ENCODE results near the gene SMURF1.

SMURF1 gene

GRCh38 chr7:99029466-99030435 is 114.2 kb downstream of the SMURF1 start:
- H3K27me3 Mint-ChIP-seq (ENCODE audit: low read depth, poor library complexity), result no peaks in the 10 kb centered on the region
- TF ChIP-seq CTCF (IDR thresholded peaks at IDR 0.05), result no peak
- peaks cover 4% of the 10 kb centered on the region for H3K9me3 Mint-ChIP-seq
- DNase-seq, result no peak
- H3K36me3 Mint-ChIP-seq (ENCODE audit: low read depth), result peaks cover 71% of the 10 kb centered on the region
- H3K4me3 Mint-ChIP-seq, result no peak overlapping the region
- H3K4me1 Mint-ChIP-seq, result peaks cover 12% of the 10 kb centered on the region
- H3K27ac Mint-ChIP-seq, result peak overlapping the region; percentile 9

GRCh38 chr7:99028261-99028973 is 115.5 kb downstream of the SMURF1 start:
- no peak for TF ChIP-seq CTCF (IDR thresholded peaks at IDR 0.05)
- DNase-seq, result no peak
- no peaks in the 10 kb centered on the region for H3K27me3 Mint-ChIP-seq (ENCODE audit: low read depth, poor library complexity)
- H3K36me3 Mint-ChIP-seq (ENCODE audit: low read depth), result peaks cover 76% of the 10 kb centered on the region
- H3K27ac Mint-ChIP-seq, result peak overlapping the region; percentile 50
- H3K4me3 Mint-ChIP-seq, result no peak overlapping the region
- peaks cover 12% of the 10 kb centered on the region for H3K4me1 Mint-ChIP-seq
- peaks cover 4% of the 10 kb centered on the region for H3K9me3 Mint-ChIP-seq

GRCh38 chr7:99027841-99028240 is 116.1 kb downstream of the SMURF1 start:
- peaks cover 80% of the 10 kb centered on the region for H3K36me3 Mint-ChIP-seq (ENCODE audit: low read depth)
- no peak overlapping the region for H3K4me3 Mint-ChIP-seq
- peaks cover 12% of the 10 kb centered on the region for H3K4me1 Mint-ChIP-seq
- H3K9me3 Mint-ChIP-seq, result peaks cover 4% of the 10 kb centered on the region
- DNase-seq, result no peak
- H3K27ac Mint-ChIP-seq, result peak overlapping the region; percentile 50
- TF ChIP-seq CTCF (IDR thresholded peaks at IDR 0.05), result no peak
- H3K27me3 Mint-ChIP-seq (ENCODE audit: low read depth, poor library complexity), result no peaks in the 10 kb centered on the region

- H3K27ac Mint-ChIP-seq, result peak overlapping the region; percentile 50
- H3K27me3 Mint-ChIP-seq (ENCODE audit: low read depth, poor library complexity), result no peaks in the 10 kb centered on the region
- H3K4me3 Mint-ChIP-seq, result no peak overlapping the region
- peaks cover 81% of the 10 kb centered on the region for H3K36me3 Mint-ChIP-seq (ENCODE audit: low read depth)
- no peak for DNase-seq
- H3K9me3 Mint-ChIP-seq, result peaks cover 4% of the 10 kb centered on the region
- TF ChIP-seq CTCF (IDR thresholded peaks at IDR 0.05), result no peak
- peaks cover 12% of the 10 kb centered on the region for H3K4me1 Mint-ChIP-seq
Measured at GRCh38 chr7:99027241-99027640, 116.7 kb downstream of the SMURF1 start.

GRCh38 chr7:99024066-99024465 is 119.8 kb downstream of the SMURF1 start:
- TF ChIP-seq CTCF (IDR thresholded peaks at IDR 0.05), result no peak
- no peak overlapping the region for H3K27ac Mint-ChIP-seq
- no peaks in the 10 kb centered on the region for H3K27me3 Mint-ChIP-seq (ENCODE audit: low read depth, poor library complexity)
- H3K36me3 Mint-ChIP-seq (ENCODE audit: low read depth), result peaks cover 81% of the 10 kb centered on the region
- peaks cover 12% of the 10 kb centered on the region for H3K4me1 Mint-ChIP-seq
- H3K4me3 Mint-ChIP-seq, result no peak overlapping the region
- no peak for DNase-seq
- peaks cover 4% of the 10 kb centered on the region for H3K9me3 Mint-ChIP-seq
